HT1080 (cell line): ENCODE measurements around the gene ADK. TPM values are rescaled to one million over a fixed set of nuclear protein-coding genes. Genes with fewer than 3 reads are reported as not detected.
"Not testable (repeated sequence)": the region's sequence is repeated elsewhere in the genome, so short reads cannot be mapped to it uniquely, and the experiment has no call there.

Experiments used
- DNase-seq: peaks from one replicate; pipeline ENCODE4 v3.0.0-alpha.2; 2015; ENCODE audit warnings: low read depth
- polyA plus RNA-seq, 2 experiments: library from polyadenylated mRNA; depleted of rRNA; stranded (reverse); fragments of >200 nt; gene quantifications; 2 replicates each; pipeline ENCODE4 v1.2.3, GENCODE V29; 2015
- total RNA-seq: library from RNA; depleted of rRNA; stranded (reverse); fragments of >200 nt; shearing (Covaris generic); gene quantifications from 2 replicates; pipeline ENCODE4 v1.2.3, GENCODE V29; 2014; rRNA removed

Gene ADK
- 59.2 and 65.2 TPM in 2 replicates for total RNA-seq
- polyA plus RNA-seq (2015; cell fraction: cytosol; rRNA removed), result 85.7 and 87.3 TPM in 2 replicates
- 61.2 and 66.9 TPM in 2 replicates for polyA plus RNA-seq (2015; cell fraction: nucleus; rRNA removed)

GRCh38 chr10:74150990-74151878 is at the start of gene ADK:
Gene ADK (plus strand): TSS chr10:74151221. CDS start chr10:74151279, 58 bp downstream.
- peak; percentile 96 for DNase-seq

GRCh38 chr10:74103560-74104258 is 47.3 kb upstream of the ADK start:
- peak; percentile 27 for DNase-seq

GRCh38 chr10:74104480-74104879 is 46.5 kb upstream of the ADK start:
- DNase-seq, result no peak

- no peak for DNase-seq
Observed at GRCh38 chr10:74104996-74105395, 46.0 kb upstream of the ADK start.

- no peak for DNase-seq
Observed at GRCh38 chr10:74107391-74107790, 43.6 kb upstream of the ADK start.

- no peak for DNase-seq
Observed at GRCh38 chr10:74109452-74109851, 41.6 kb upstream of the ADK start.

- DNase-seq, result no peak
Observed at GRCh38 chr10:74110120-74110519, 40.9 kb upstream of the ADK start.

GRCh38 chr10:74111799-74112198 is 39.2 kb upstream of the ADK start:
- no peak for DNase-seq

- no peak for DNase-seq
Observed at GRCh38 chr10:74113546-74113945, 37.5 kb upstream of the ADK start.

- no peak for DNase-seq
Observed at GRCh38 chr10:74114041-74114448, 37.0 kb upstream of the ADK start.

GRCh38 chr10:74117738-74118137 is 33.3 kb upstream of the ADK start:
- no peak for DNase-seq

GRCh38 chr10:74118804-74119203 is 32.2 kb upstream of the ADK start:
- peak; percentile 58 for DNase-seq

GRCh38 chr10:74120911-74121310 is 30.1 kb upstream of the ADK start:
- no peak for DNase-seq

- DNase-seq, result no peak
Observed at GRCh38 chr10:74121368-74121767, 29.7 kb upstream of the ADK start.

GRCh38 chr10:74122060-74122459 is 29.0 kb upstream of the ADK start:
- no peak for DNase-seq

- DNase-seq, result no peak
Observed at GRCh38 chr10:74123081-74123480, 27.9 kb upstream of the ADK start.

GRCh38 chr10:74133923-74134820 is 16.8 kb upstream of the ADK start:
- no peak for DNase-seq

GRCh38 chr10:74135452-74135851 is 15.6 kb upstream of the ADK start:
- DNase-seq, result no peak

- DNase-seq, result no peak
Observed at GRCh38 chr10:74137992-74138391, 13.0 kb upstream of the ADK start.

GRCh38 chr10:74138596-74138995 is 12.4 kb upstream of the ADK start:
- not testable (repeated sequence) for DNase-seq

- DNase-seq, result no peak
Observed at GRCh38 chr10:74139981-74140380, 11.0 kb upstream of the ADK start.
